ENCODE results near the gene LGALS1.

- TF ChIP-seq, protein P1, sequence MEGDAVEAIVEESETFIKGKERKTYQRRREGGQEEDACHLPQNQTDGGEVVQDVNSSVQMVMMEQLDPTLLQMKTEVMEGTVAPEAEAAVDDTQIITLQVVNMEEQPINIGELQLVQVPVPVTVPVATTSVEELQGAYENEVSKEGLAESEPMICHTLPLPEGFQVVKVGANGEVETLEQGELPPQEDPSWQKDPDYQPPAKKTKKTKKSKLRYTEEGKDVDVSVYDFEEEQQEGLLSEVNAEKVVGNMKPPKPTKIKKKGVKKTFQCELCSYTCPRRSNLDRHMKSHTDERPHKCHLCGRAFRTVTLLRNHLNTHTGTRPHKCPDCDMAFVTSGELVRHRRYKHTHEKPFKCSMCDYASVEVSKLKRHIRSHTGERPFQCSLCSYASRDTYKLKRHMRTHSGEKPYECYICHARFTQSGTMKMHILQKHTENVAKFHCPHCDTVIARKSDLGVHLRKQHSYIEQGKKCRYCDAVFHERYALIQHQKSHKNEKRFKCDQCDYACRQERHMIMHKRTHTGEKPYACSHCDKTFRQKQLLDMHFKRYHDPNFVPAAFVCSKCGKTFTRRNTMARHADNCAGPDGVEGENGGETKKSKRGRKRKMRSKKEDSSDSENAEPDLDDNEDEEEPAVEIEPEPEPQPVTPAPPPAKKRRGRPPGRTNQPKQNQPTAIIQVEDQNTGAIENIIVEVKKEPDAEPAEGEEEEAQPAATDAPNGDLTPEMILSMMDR (IDR thresholded peaks at IDR 0.05) = no peak
- no peak for TF ChIP-seq POLR2A (IDR thresholded peaks at IDR 0.05)
Measured at GRCh38 chr22:37659066-37659896, 16.2 kb upstream of the LGALS1 start.

Measured in adrenal gland (tissue), 5 donors.